Measurements from ENCODE around the gene LGALS9B.
"Not testable (repeated sequence)": the region's sequence is repeated elsewhere in the genome, so short reads cannot be mapped to it uniquely, and the experiment has no call there.

DNA sequence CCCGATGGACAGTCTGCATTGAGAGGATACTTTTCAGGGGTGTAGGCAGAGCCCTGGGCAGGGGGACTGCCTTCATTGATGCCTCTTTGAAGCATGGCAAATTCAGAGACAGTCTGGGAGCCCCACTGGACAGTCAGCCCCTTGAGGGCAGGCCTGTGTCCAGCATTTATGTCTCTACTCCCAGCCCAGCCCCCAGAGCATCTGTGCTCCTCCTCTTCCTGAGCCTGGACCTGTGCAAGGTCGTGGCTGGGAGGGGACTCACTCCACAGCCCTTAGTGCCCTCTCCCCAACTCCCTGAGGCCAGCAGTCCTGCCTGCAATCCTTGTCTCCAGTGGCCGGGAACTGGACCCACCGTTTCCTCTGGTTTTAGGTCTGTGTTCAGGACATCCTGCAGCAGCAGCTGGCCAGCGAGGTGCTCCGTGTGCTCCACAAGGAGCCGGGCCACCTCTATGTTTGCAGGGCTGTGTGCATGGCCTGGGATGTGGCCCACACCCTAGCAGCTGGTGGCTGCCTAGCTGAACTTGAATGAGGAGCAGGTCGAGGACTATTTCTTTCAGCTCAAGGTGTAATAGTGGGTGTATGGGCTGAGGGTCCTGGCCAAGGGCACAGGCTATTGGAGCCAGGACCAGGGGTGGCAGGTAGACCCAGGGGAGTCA is 22.6 kb downstream of the LGALS9B start:
- TF ChIP-seq EZH2phosphoT487, EZH2 (IDR thresholded peaks at IDR 0.05): not testable (repeated sequence)
- TF ChIP-seq, protein P1, sequence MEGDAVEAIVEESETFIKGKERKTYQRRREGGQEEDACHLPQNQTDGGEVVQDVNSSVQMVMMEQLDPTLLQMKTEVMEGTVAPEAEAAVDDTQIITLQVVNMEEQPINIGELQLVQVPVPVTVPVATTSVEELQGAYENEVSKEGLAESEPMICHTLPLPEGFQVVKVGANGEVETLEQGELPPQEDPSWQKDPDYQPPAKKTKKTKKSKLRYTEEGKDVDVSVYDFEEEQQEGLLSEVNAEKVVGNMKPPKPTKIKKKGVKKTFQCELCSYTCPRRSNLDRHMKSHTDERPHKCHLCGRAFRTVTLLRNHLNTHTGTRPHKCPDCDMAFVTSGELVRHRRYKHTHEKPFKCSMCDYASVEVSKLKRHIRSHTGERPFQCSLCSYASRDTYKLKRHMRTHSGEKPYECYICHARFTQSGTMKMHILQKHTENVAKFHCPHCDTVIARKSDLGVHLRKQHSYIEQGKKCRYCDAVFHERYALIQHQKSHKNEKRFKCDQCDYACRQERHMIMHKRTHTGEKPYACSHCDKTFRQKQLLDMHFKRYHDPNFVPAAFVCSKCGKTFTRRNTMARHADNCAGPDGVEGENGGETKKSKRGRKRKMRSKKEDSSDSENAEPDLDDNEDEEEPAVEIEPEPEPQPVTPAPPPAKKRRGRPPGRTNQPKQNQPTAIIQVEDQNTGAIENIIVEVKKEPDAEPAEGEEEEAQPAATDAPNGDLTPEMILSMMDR (IDR thresholded peaks at IDR 0.05), result not testable (repeated sequence)

Data from neural progenitor cell (in vitro differentiated cells).